Fibroblast of the aortic adventitia (primary cell): ENCODE measurements around the gene SFI1. TPM values are rescaled to one million over a fixed set of nuclear protein-coding genes. Genes with fewer than 3 reads are reported as not detected.
"Not testable (repeated sequence)": the region's sequence is repeated elsewhere in the genome, so short reads cannot be mapped to it uniquely, and the experiment has no call there.

Experiments used
- DNase-seq: peaks from one replicate; pipeline ENCODE4 v3.0.0-alpha.2; 2010; ENCODE audit warnings: low read depth
- H3K4me3 ChIP-seq: 2 replicates; pipeline ENCODE4 v1.5.1; 2011; ENCODE audit warnings: low read depth, mild to moderate bottlenecking, control low read depth, low read length, moderate library complexity
- CTCF ChIP-seq: IDR thresholded peaks from 2 replicates; pipeline ENCODE4 v1.5.1; 2011; ENCODE audit warnings: mild to moderate bottlenecking, low read length, control low read depth, inconsistent platforms; ENCODE audit not compliant: insufficient read depth
- total RNA-seq: library from RNA; depleted of rRNA; stranded (reverse); fragments of >200 nt; gene quantifications from 2 replicates; pipeline ENCODE4 v1.2.3, GENCODE V29; 2012; ENCODE audit warnings: low replicate concordance

The SFI1 gene
- total RNA-seq, 1 donor, result 19.9 TPM

DNA sequence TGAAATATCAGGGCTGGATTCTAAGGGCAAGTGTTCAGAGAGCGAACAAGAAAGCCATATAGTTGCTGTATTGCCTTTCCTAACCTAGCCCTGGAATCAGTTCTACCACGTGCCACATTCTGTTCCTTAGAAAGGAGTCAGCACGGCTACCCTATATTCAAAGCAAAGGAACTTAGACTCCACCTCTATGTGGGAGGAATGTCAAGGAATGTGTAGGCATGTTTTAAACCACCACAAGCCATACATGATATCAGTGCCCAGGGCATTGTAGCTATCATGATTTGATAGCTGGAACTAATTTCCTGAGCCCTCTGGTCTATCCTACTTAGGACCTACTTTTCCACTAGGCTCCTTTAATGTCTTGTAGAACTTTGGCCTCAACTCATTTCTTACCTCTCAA is 4.2 kb upstream of the SFI1 start:
- no peak for TF ChIP-seq CTCF
- H3K4me3 ChIP-seq, result no peak overlapping the region
- no peak for DNase-seq

GRCh38 chr22:31493355-31493754 is 3.0 kb upstream of the SFI1 start:
- not testable (repeated sequence) for H3K4me3 ChIP-seq, DNase-seq

DNA sequence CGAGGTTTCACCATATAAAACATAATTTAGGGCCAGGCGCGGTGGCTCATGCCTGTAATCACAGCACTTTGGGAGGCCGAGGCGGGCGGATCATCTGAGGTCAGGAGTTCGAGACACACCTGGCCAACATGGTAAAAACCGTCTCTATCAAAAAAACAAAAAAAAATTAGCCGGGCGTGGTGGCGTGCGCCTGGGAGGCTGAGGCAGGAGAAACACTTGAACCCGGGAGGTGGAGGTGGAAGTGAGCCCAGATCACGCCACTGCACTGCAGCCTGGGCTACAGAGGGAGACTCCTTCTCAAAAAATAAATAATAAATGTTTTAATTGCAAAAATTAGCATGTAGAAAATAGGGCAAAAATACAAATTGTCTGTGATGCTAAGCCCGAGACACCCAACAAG is 993 bp upstream of the SFI1 start:
- no peak for TF ChIP-seq CTCF
- DNase-seq, result no peak
- H3K4me3 ChIP-seq, result peak overlapping the region; percentile 74

- H3K4me3 ChIP-seq, result peak overlapping the region; percentile 74
- peak; percentile 11 for DNase-seq
- no peak for TF ChIP-seq CTCF
Measured at GRCh38 chr22:31496735-31497146, 405 bp downstream of the SFI1 start.

DNA sequence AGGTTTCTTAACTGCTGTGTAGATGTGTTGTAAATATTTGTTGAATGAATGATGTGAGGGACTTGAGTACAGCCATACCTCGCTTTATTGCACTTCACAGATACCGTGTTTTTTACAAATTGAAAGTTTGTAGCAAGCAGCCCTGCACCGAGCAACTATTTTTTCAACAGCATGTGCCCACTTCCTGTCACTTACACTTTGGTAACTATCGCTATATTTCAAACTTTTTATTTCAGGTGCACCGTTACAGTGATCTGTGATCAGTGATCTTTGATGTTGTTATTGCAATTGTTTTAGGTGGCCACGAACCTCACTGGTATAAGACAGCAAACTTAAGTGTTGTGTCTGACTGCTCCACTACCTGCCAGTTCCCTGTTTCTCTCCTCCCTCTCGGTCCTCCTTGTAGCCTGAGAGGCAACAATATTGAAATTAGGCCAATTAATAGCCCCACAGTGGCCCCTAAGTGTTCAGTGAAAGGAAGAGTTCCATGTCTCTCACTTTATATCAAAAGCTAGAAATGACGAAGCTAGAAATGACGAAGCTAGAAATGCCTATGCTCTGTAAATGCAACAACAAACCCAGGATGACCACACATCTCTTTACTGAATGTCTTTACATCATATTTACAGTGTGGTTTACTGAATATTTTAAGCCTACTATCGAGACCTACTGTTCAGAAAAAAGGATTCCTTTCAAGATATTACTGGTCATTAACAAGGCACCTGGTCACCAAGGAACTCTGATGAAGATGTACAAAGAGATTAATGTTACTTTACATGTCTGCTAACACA is 1.0 kb downstream of the SFI1 start:
- DNase-seq, result peak; percentile 0
- no peak for TF ChIP-seq CTCF
- H3K4me3 ChIP-seq, result peak overlapping the region; percentile 74

GRCh38 chr22:31501738-31502137 is 5.4 kb downstream of the SFI1 start:
- TF ChIP-seq CTCF, result no peak
- no peak for DNase-seq
- H3K4me3 ChIP-seq, result no peak overlapping the region

- DNase-seq, result no peak
- no peak for TF ChIP-seq CTCF
Measured at GRCh38 chr22:31503211-31503964, 7.1 kb downstream of the SFI1 start.

More at GRCh38 chr22:31503211-31503964, 7.1 kb downstream of the SFI1 start:
- no peak overlapping the region for H3K4me3 ChIP-seq
